HG03139 (cell line): Measurements from ENCODE around the gene FAM234B.
A peak's percentile ranks its signal among the peaks of the same experiment; 100 is the strongest.

Experiments
- ATAC-seq: cut with Tn5 transposase; IDR thresholded peaks from one replicate; pipeline ENCODE4 v1.9.1; 2021; ENCODE audit not compliant: unreplicated experiment

Gene FAM234B

GRCh38 chr12:13087766-13088165, 43.6 kb downstream of the FAM234B start:
- ATAC-seq, result no peak

- no peak for ATAC-seq
These were observed 44.3 kb downstream of the FAM234B start for GRCh38 chr12:13088496-13088895.

- ATAC-seq, result no peak
These were observed 45.9 kb downstream of the FAM234B start for GRCh38 chr12:13090054-13090453.

- ATAC-seq, result no peak
These were observed 47.7 kb downstream of the FAM234B start for GRCh38 chr12:13091832-13092231.

GRCh38 chr12:13093191-13093847, 49.1 kb downstream of the FAM234B start:
- ATAC-seq, result no peak

GRCh38 chr12:13093848-13094220, 49.7 kb downstream of the FAM234B start:
- ATAC-seq, result no peak

GRCh38 chr12:13094367-13094766, 50.2 kb downstream of the FAM234B start:
- ATAC-seq, result no peak

GRCh38 chr12:13095266-13095995, 51.2 kb downstream of the FAM234B start:
- ATAC-seq, result no peak

GRCh38 chr12:13097491-13098011, 53.4 kb downstream of the FAM234B start:
- no peak for ATAC-seq

GRCh38 chr12:13099066-13099843, 55.1 kb downstream of the FAM234B start:
- no peak for ATAC-seq

GRCh38 chr12:13099844-13100604, 55.8 kb downstream of the FAM234B start:
- ATAC-seq, result no peak

- no peak for ATAC-seq
These were observed 56.4 kb downstream of the FAM234B start for GRCh38 chr12:13100605-13100881.

- peak; percentile 83 for ATAC-seq
These were observed 56.9 kb downstream of the FAM234B start for GRCh38 chr12:13100882-13101769.

- no peak for ATAC-seq
These were observed 57.7 kb downstream of the FAM234B start for GRCh38 chr12:13101821-13102375.

- ATAC-seq, result no peak
These were observed 58.4 kb downstream of the FAM234B start for GRCh38 chr12:13102461-13103195.

- no peak for ATAC-seq
These were observed 59.3 kb downstream of the FAM234B start, which contains the start of gene GSG1 for GRCh38 chr12:13103391-13104033. Gene GSG1 (minus strand): TSS chr12:13103667. CDS start chr12:13103512, 155 bp downstream.

- no peak for ATAC-seq
These were observed 60.2 kb downstream of the FAM234B start for GRCh38 chr12:13104409-13104808.

- no peak for ATAC-seq
These were observed 61.6 kb downstream of the FAM234B start for GRCh38 chr12:13105781-13106180.

GRCh38 chr12:13106666-13107065, 62.5 kb downstream of the FAM234B start:
- no peak for ATAC-seq
